Measurements from ENCODE around the gene HSPD1.
"Not testable (repeated sequence)": the region's sequence is repeated elsewhere in the genome, so short reads cannot be mapped to it uniquely, and the experiment has no call there.

HSPD1 gene

DNA sequence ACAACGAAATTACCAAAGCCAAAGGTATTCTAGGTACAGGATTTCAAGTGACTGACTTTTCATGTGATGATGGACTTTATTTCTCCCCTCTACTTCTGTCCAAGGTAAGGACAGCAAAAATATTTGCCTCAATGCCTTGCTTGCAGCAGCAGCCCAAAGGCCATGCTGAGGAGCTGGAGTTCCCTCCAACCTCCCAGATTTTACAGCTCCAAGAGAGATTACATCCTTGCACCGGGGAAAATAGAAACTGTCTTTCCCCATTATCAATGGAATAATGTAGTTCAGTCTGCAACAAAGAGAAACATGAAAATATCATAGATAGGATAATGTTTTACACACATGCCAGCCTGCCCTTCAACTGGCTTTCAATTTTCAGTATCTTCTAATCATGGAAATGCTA lies 13.5 kb downstream of the HSPD1 start:
- Histone ChIP-seq H3K9me3 (ENCODE audit: low read depth, low read length) (no peaks in the 10 kb centered on the region), H3K9ac (ENCODE audit: insufficient read length) (no peak overlapping the region), H3K27ac (peak overlapping the region; percentile 62; the same call in 1 of the 2 replicates), H3K4me3 (no peak overlapping the region), H3K36me3 (ENCODE audit: insufficient read depth, low read length) (peaks cover 64% of the 10 kb centered on the region)
- no peak for TF ChIP-seq FOXP2 (optimal IDR thresholded peaks at IDR 0.05; ENCODE audit: control extremely low read depth, extremely low read length, insufficient read depth)
- no peak for TF ChIP-seq EZH2 (IDR thresholded peaks at IDR 0.05)
- no peak for TF ChIP-seq POLR2AphosphoS5 (IDR thresholded peaks at IDR 0.05; ENCODE audit: borderline replicate concordance, low read depth, low read length)
- no peak for DNase-seq (ENCODE audit: low read depth, low spot score)

DNA sequence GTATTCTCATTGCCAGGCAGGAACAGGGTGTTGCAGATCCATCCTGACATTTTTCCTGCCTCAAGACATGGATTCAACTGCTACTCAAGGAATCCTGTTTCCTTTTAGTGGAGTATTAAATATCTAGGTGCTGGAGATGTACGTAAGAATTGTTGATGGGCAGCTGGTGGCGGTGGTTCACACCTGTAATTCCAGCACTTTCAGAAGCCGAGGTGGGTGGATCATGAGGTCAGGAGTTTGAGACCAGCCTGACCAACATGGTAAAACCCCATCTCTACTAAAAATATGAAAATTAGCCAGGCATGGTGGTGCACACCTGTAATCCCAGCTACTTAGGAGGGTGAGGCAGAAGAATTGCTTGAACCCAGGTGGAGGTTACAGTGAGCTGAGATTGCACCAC lies 15.4 kb downstream of the HSPD1 start:
- H3K9ac ChIP-seq (ENCODE audit: insufficient read length); H3K4me3 ChIP-seq; H3K27ac ChIP-seq; H3K9me3 ChIP-seq (ENCODE audit: low read depth, low read length); DNase-seq (ENCODE audit: low read depth, low spot score): not testable (repeated sequence)
- peaks cover 45% of the 10 kb centered on the region for H3K36me3 ChIP-seq (ENCODE audit: insufficient read depth, low read length)

DNA sequence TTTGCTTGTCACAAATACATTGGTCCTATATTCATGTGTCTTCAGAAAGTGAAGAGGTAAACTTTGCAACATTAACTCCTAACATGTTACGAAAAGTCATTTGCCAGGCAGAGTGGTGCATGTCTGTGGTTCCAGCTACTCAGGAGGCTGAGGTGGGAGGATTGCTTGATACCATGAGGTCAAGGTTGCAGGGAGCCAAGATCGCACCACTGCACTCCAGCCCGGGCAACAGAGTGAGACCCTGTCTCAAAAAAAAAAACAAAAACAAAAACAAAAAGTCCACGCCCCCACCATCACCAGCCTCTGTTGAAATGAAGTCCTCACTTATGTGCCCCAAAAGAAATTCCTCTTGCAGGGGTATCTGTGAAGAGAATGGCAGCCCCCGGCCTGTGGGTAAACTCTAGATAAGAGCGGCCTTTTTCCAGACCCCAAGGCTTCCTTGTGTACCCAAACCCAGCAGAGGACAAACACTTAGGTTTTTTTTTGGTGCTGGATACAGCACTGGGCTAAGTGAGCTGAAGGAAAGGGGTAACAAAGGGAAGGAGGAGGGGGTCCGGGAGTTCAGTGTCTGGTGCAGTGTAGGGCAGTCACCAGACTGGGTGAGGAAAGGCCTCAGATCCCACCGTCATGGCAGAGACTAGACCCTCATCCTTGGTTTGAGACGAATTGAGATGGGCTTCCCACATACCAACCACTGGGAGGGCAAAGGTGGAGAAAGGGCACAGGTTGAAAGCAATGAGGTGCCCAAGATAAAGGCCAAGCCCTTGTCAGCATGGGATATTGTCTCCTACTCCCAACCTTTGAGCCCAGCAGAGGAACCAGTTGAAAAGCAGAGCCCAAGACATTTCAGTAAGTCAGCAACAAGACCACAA lies 19.2 kb downstream of the HSPD1 start:
- peaks cover 10% of the 10 kb centered on the region for H3K36me3 ChIP-seq (ENCODE audit: insufficient read depth, low read length)
- no peak overlapping the region for H3K27ac ChIP-seq
- TF ChIP-seq FOXP2 (optimal IDR thresholded peaks at IDR 0.05; ENCODE audit: control extremely low read depth, extremely low read length, insufficient read depth) = no peak
- TF ChIP-seq EZH2 (IDR thresholded peaks at IDR 0.05) = no peak
- no peak for TF ChIP-seq POLR2AphosphoS5 (IDR thresholded peaks at IDR 0.05; ENCODE audit: borderline replicate concordance, low read depth, low read length)
- H3K4me3 ChIP-seq = no peak overlapping the region
- no peak for DNase-seq (ENCODE audit: low read depth, low spot score)
- H3K9me3 ChIP-seq (ENCODE audit: low read depth, low read length) = no peaks in the 10 kb centered on the region
- no peak overlapping the region for H3K9ac ChIP-seq (ENCODE audit: insufficient read length)

DNA sequence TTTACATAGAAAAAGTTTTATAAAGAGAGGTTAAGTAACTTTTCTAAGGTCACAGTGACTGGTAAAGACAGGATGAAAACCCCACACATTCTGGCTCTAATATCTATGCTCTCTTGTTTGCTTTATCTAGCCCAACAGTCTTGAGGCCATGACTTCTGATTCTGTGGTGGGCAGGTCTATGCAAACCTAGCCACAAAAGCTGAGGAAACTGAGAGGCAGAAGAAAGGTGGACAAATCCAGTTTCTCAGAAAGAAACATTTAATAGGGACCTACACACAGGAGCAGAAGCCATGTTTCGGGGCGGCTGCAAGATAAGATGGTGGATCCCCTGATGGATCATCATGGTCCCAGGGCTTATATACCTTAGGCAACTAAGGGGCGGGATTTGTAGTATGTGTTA lies 21.8 kb downstream of the HSPD1 start:
- Histone ChIP-seq H3K9ac (ENCODE audit: insufficient read length) (no peak overlapping the region), H3K4me3 (no peak overlapping the region), H3K27ac (no peak overlapping the region), H3K36me3 (ENCODE audit: insufficient read depth, low read length) (peaks cover 11% of the 10 kb centered on the region), H3K9me3 (ENCODE audit: low read depth, low read length) (no peaks in the 10 kb centered on the region)
- no peak for TF ChIP-seq POLR2AphosphoS5 (IDR thresholded peaks at IDR 0.05; ENCODE audit: borderline replicate concordance, low read depth, low read length)
- no peak for DNase-seq (ENCODE audit: low read depth, low spot score)

DNA sequence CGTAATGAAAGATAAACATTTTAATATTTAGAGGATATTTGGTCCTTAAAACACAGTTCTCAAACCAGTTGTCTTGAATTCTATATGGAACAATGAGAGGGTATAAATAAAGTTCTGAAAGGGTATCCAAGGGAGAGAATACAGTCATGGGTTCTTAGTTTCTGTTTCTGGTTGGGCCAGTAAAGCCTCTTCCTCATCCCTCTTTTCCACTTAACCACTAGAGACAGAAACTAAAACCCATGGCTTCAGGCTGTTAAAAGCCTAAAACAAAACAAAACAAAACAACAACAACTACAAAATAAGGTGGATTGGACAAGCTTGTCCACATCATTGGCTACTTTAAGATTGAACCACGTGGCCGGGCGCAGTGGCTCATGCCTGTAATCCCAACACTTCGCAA lies 27.5 kb downstream of the HSPD1 start:
- Histone ChIP-seq H3K9me3 (ENCODE audit: low read depth, low read length) (no peaks in the 10 kb centered on the region), H3K27ac (no peak overlapping the region), H3K36me3 (ENCODE audit: insufficient read depth, low read length) (peaks cover 26% of the 10 kb centered on the region), H3K4me3 (no peak overlapping the region), H3K9ac (ENCODE audit: insufficient read length) (no peak overlapping the region)
- no peak for TF ChIP-seq FOXP2 (optimal IDR thresholded peaks at IDR 0.05; ENCODE audit: control extremely low read depth, extremely low read length, insufficient read depth)
- no peak for TF ChIP-seq POLR2AphosphoS5 (IDR thresholded peaks at IDR 0.05; ENCODE audit: borderline replicate concordance, low read depth, low read length)
- TF ChIP-seq EZH2 (IDR thresholded peaks at IDR 0.05) = no peak
- no peak for DNase-seq (ENCODE audit: low read depth, low spot score)

DNA sequence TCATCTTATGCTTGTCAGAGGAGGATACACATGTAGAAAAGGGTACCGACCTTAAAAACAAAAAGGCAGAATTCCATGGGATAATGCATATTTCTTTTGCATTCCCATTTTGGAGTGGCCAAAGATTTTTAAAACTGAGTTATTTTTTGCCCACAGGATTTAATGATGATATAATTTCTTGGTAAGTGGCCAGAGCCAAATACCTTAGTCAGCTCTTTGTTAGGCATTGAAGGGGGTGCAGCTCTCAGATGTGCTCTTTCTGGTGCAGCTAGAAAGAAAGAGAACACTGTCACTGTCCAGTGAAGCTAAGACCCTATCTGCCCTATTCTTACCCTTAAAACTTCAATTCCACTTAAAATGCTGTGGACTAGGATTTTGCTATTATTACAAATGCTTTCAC lies 35.5 kb downstream of the HSPD1 start:
- H3K9ac ChIP-seq (ENCODE audit: insufficient read length) = peak overlapping the region; percentile 10
- no peaks in the 10 kb centered on the region for H3K9me3 ChIP-seq (ENCODE audit: low read depth, low read length)
- peaks cover 14% of the 10 kb centered on the region for H3K36me3 ChIP-seq (ENCODE audit: insufficient read depth, low read length)
- no peak for DNase-seq (ENCODE audit: low read depth, low spot score)
- H3K27ac ChIP-seq = peak overlapping the region; percentile 75
- TF ChIP-seq POLR2AphosphoS5 (IDR thresholded peaks at IDR 0.05; ENCODE audit: borderline replicate concordance, low read depth, low read length) (no peak), FOXP2 (optimal IDR thresholded peaks at IDR 0.05; ENCODE audit: control extremely low read depth, extremely low read length, insufficient read depth) (no peak), EZH2 (IDR thresholded peaks at IDR 0.05) (no peak)
- H3K4me3 ChIP-seq = peak overlapping the region; percentile 2; the same call in 1 of the 2 replicates

DNA sequence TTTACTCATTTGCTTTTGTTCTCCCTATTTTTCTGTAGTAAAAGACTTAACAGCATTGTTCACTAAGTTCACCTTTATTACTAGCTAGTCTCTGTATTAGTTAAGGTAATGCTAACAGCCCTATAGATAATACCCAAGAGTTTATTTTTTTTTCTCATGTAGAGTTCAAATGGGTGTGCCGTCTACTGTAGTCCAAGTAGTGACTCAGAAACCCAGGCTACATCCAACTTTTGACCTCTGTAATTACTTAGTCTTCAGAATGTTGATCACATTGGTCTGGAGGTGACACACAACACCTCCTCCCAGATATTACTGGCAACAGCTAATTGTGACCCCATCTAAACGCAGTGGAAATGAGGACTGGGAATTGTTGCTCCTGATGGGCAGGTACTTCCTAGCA lies 38.6 kb downstream of the HSPD1 start:
- Histone ChIP-seq H3K4me3 (no peak overlapping the region), H3K9me3 (ENCODE audit: low read depth, low read length) (no peaks in the 10 kb centered on the region), H3K27ac (no peak overlapping the region), H3K36me3 (ENCODE audit: insufficient read depth, low read length) (peaks cover 10% of the 10 kb centered on the region), H3K9ac (ENCODE audit: insufficient read length) (no peak overlapping the region)
- TF ChIP-seq EZH2 (IDR thresholded peaks at IDR 0.05) = no peak
- TF ChIP-seq FOXP2 (optimal IDR thresholded peaks at IDR 0.05; ENCODE audit: control extremely low read depth, extremely low read length, insufficient read depth) = no peak
- no peak for TF ChIP-seq POLR2AphosphoS5 (IDR thresholded peaks at IDR 0.05; ENCODE audit: borderline replicate concordance, low read depth, low read length)
- no peak for DNase-seq (ENCODE audit: low read depth, low spot score)

DNA sequence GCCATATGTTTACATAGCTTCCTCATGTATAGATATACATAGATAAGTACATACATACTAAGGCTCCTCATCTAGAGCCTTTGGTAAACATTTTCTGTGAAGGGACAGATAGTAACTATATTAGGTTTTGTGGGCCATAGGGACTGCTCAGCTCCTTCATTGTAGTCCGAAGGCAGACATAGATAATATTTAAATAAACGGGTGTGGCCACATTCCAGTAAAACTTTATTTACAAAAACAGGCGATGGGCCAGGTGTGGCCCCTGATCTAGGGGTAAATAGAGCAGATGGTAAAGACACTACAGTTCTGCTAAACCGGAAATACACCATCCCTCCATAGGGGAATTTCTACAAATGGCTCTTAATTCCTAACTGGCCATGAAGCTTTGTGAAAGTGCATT lies 39.0 kb downstream of the HSPD1 start:
- Histone ChIP-seq H3K9me3 (ENCODE audit: low read depth, low read length) (no peaks in the 10 kb centered on the region), H3K9ac (ENCODE audit: insufficient read length) (no peak overlapping the region), H3K27ac (no peak overlapping the region), H3K36me3 (ENCODE audit: insufficient read depth, low read length) (peaks cover 10% of the 10 kb centered on the region), H3K4me3 (no peak overlapping the region)
- TF ChIP-seq POLR2AphosphoS5 (IDR thresholded peaks at IDR 0.05; ENCODE audit: borderline replicate concordance, low read depth, low read length) (no peak), EZH2 (IDR thresholded peaks at IDR 0.05) (no peak), FOXP2 (optimal IDR thresholded peaks at IDR 0.05; ENCODE audit: control extremely low read depth, extremely low read length, insufficient read depth) (no peak)
- DNase-seq (ENCODE audit: low read depth, low spot score) = no peak

DNA sequence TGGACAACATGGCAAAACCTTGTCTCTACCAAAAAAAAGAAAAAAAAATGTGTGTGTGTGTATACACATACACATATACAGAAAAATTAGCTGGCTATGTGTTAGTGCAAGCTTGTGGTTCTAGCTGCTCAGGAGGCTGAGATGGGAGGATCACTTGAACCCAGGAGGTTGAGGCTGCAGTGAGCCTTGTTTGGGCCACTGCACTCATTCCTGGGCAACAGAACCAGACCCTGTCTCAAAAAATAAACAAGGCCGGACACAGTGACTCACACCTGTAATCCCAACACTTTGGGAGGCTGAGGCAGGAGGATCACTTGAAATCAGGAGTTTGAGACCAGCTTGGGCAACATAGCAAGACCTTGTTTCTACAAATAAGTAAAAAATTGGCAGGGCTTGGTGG lies 44.2 kb downstream of the HSPD1 start:
- no peak for DNase-seq (ENCODE audit: low read depth, low spot score)
- H3K9ac ChIP-seq (ENCODE audit: insufficient read length) = no peak overlapping the region
- no peak overlapping the region for H3K4me3 ChIP-seq
- peaks cover under 1% of the 10 kb centered on the region; the same call in 1 of the 2 replicates for H3K36me3 ChIP-seq (ENCODE audit: insufficient read depth, low read length)
- H3K27ac ChIP-seq = no peak overlapping the region
- no peaks in the 10 kb centered on the region for H3K9me3 ChIP-seq (ENCODE audit: low read depth, low read length)
- TF ChIP-seq FOXP2 (optimal IDR thresholded peaks at IDR 0.05; ENCODE audit: control extremely low read depth, extremely low read length, insufficient read depth) (no peak), POLR2AphosphoS5 (IDR thresholded peaks at IDR 0.05; ENCODE audit: borderline replicate concordance, low read depth, low read length) (no peak), EZH2 (IDR thresholded peaks at IDR 0.05) (no peak)

Measured in SK-N-MC (cell line).